Type B pancreatic cell (in vitro differentiated cells): ENCODE data around the gene TRIO. TPM values are rescaled to one million over a fixed set of nuclear protein-coding genes. Genes with fewer than 3 reads are reported as not detected.
A peak's percentile ranks its signal among the peaks of the same experiment; 100 is the strongest.

Experiments
- DNase-seq: peaks from one replicate; pipeline ENCODE4 v3.0.0; 2021; ENCODE audit warnings: mixed read lengths; ENCODE audit not compliant: unreplicated experiment; ENCODE audit errors: extremely low spot score
- H3K27ac Mint-ChIP-seq: 2 replicates; pipeline ENCODE4 v1.8.0; 2021; ENCODE audit warnings: mild to moderate bottlenecking, mixed read lengths
- H3K27me3 Mint-ChIP-seq: 2 replicates; pipeline ENCODE4 v1.8.0; 2021; ENCODE audit warnings: mixed read lengths
- H3K36me3 Mint-ChIP-seq: 2 replicates; pipeline ENCODE4 v1.8.0; 2021; ENCODE audit warnings: mixed read lengths
- H3K4me1 Mint-ChIP-seq: one replicate; pipeline ENCODE4 v1.8.0; 2021; ENCODE audit warnings: mixed read lengths; ENCODE audit not compliant: unreplicated experiment
- H3K4me3 Mint-ChIP-seq: 2 replicates; pipeline ENCODE4 v1.8.0; 2021; ENCODE audit warnings: mild to moderate bottlenecking, mixed read lengths
- H3K9me3 Mint-ChIP-seq: 2 replicates; pipeline ENCODE4 v1.8.0; 2021; ENCODE audit warnings: mixed read lengths
- total RNA-seq: library from RNA; stranded (reverse); gene quantifications from 2 replicates; pipeline ENCODE4 v1.2.1, GENCODE V29; 2021; ENCODE audit warnings: low replicate concordance
- TF ChIP-seq, protein P1 (sequence below): fragments of 200-600 bp; sonication (generic); conservative IDR thresholded peaks from 2 replicates; pipeline ENCODE4 v1.5.0; 2021; ENCODE audit warnings: antibody characterized with exemption, mild to moderate bottlenecking

Gene TRIO
- total RNA-seq, 1 donor from 2014 or later, result 145 TPM

DNA sequence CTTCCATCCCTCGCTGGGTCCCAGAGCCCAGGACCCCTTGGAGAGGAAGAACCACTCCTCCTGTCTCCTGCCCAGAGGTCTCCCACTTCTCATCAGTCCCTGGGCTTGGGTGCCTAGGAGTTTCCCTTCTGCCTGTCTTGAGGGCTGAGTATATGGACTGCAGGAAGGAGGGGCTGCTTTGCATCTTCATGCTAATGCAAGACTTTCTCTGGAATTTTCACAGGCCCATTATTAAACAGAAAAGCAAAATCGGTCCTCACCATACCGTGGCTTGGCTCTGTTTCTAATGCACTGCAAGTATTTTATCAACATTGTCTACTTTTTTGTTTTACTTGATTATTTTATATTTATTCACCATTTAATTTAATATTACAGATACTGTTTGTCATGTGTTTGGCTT is 34.5 kb downstream of the TRIO start:
- DNase-seq, result no peak
- Mint-ChIP-seq H3K27ac (peak overlapping the region; percentile 26), H3K9me3 (no peaks in the 10 kb centered on the region), H3K4me1 (peaks cover 59% of the 10 kb centered on the region), H3K27me3 (no peaks in the 10 kb centered on the region), H3K4me3 (no peak overlapping the region), H3K36me3 (no peaks in the 10 kb centered on the region)
- TF ChIP-seq, protein P1, sequence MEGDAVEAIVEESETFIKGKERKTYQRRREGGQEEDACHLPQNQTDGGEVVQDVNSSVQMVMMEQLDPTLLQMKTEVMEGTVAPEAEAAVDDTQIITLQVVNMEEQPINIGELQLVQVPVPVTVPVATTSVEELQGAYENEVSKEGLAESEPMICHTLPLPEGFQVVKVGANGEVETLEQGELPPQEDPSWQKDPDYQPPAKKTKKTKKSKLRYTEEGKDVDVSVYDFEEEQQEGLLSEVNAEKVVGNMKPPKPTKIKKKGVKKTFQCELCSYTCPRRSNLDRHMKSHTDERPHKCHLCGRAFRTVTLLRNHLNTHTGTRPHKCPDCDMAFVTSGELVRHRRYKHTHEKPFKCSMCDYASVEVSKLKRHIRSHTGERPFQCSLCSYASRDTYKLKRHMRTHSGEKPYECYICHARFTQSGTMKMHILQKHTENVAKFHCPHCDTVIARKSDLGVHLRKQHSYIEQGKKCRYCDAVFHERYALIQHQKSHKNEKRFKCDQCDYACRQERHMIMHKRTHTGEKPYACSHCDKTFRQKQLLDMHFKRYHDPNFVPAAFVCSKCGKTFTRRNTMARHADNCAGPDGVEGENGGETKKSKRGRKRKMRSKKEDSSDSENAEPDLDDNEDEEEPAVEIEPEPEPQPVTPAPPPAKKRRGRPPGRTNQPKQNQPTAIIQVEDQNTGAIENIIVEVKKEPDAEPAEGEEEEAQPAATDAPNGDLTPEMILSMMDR, result no peak

DNA sequence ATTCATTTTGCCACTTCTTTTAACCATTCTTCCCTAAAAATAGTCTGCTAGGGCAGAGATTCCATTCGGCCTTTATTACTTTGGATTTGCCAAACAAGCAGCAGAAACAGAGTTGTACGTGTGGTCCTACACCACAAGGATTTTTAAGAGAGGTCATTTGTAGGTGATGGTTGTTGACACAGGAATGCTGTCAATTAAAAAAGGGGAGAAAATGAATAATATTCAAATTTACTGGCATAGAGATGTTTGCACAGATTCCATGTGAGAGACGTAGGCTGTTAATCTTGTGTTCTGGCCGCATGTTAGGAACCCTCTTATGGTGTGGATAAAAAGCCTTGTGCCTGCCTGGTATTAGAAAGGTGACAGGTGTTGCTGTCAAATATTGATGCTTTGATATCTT is 34.9 kb downstream of the TRIO start:
- H3K4me1 Mint-ChIP-seq, result peaks cover 58% of the 10 kb centered on the region
- H3K4me3 Mint-ChIP-seq, result peak overlapping the region; percentile 3
- no peak for DNase-seq
- no peaks in the 10 kb centered on the region for H3K27me3 Mint-ChIP-seq
- TF ChIP-seq, protein P1, result no peak
- H3K9me3 Mint-ChIP-seq, result no peaks in the 10 kb centered on the region
- no peak overlapping the region for H3K27ac Mint-ChIP-seq
- no peaks in the 10 kb centered on the region for H3K36me3 Mint-ChIP-seq

DNA sequence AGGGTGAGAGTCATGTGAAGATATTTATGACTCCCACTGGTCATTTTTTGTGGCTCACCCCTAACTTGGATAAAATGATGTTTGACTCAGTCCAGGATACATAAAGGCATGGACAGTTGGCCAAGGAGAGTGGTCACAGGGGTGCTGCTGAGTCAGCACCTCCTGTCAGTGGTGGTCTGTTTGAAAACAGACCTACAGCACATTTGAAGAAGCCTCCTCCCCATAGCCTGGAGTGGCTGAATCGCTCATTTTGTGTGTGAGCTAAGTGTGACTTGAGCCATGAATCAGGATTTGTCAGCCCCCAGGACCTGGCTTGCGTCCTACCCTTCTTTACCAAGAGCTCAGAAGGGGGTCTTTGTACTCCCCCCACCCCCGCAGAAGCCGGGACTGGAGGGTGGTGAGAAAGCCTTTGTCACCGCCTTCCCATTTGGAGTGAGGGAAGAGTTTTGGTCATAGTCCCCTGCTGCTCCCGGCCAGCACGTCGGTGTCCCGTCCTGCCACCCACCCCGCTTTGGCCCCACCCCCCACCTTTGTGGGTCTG is 35.6 kb downstream of the TRIO start:
- peak overlapping the region; percentile 3 for H3K4me3 Mint-ChIP-seq
- no peak for DNase-seq
- no peaks in the 10 kb centered on the region for H3K27me3 Mint-ChIP-seq
- peaks cover 59% of the 10 kb centered on the region for H3K4me1 Mint-ChIP-seq
- no peaks in the 10 kb centered on the region for H3K36me3 Mint-ChIP-seq
- H3K9me3 Mint-ChIP-seq, result no peaks in the 10 kb centered on the region
- no peak overlapping the region for H3K27ac Mint-ChIP-seq
- TF ChIP-seq, protein P1, result no peak

DNA sequence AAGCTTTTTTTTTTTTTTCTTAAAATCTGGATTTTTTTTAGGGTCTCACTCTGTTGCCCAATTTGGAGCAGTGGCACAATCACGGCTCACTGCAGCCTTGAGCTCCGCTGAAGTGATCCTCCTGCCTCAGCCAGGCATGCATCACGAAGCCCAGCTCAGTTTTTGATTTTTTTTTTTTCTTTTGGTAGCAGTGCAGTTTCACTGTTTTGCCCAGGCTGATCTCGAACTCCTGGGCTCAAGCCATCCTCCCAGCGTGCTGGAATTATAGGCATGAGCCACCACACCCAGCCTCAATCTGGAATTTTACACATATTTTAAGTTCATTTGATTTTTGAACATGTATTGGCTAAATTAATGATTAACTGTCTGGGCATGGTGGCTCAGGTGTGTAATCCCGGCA is 36.3 kb downstream of the TRIO start:
- no peak for DNase-seq
- H3K27me3 Mint-ChIP-seq, result no peaks in the 10 kb centered on the region

DNA sequence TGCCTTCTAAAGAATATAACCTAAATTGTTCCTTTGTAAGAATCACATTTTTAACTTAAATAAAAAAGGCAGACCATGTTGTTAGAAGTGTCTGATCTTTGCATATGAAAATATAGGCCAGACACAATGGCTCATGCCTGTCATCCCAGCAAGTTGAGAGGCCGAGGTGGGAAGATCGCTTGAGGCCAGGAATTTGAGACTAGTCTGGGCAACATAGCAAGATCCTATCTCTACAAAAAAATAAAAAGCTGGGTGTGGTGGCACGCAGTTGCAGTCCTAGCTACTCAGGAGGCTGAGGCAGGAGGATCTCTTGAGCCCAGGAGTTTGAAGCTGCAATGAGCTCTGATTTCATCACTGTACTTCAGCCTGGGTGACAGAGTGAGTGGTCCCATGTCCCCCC is 37.3 kb downstream of the TRIO start:
- H3K27ac Mint-ChIP-seq, result no peak overlapping the region
- no peaks in the 10 kb centered on the region for H3K9me3 Mint-ChIP-seq
- H3K27me3 Mint-ChIP-seq, result no peaks in the 10 kb centered on the region
- H3K4me3 Mint-ChIP-seq, result no peak overlapping the region
- no peaks in the 10 kb centered on the region for H3K36me3 Mint-ChIP-seq
- no peak for DNase-seq
- peaks cover 56% of the 10 kb centered on the region for H3K4me1 Mint-ChIP-seq
- TF ChIP-seq, protein P1, result no peak

More for the DNA sequence above, 36.3 kb downstream of the TRIO start:
- Mint-ChIP-seq H3K27ac (no peak overlapping the region), H3K9me3 (no peaks in the 10 kb centered on the region), H3K4me1 (peaks cover 59% of the 10 kb centered on the region), H3K4me3 (no peak overlapping the region), H3K36me3 (no peaks in the 10 kb centered on the region)
- TF ChIP-seq, protein P1, result no peak
